C4-2B (cell line): ENCODE data around the gene SEC24A.
A peak's percentile ranks its signal among the peaks of the same experiment; 100 is the strongest.
"Not testable (repeated sequence)": the region's sequence is repeated elsewhere in the genome, so short reads cannot be mapped to it uniquely, and the experiment has no call there.

Source experiments
- H3K27ac ChIP-seq: fragments of 450-650 bp; 2 replicates; pipeline ENCODE4 v1.5.1; 2017
- CTCF ChIP-seq: fragments of 450-650 bp; conservative IDR thresholded peaks from 2 replicates; pipeline ENCODE4 v1.5.1; 2017; ENCODE audit warnings: mild to moderate bottlenecking
- ZFX ChIP-seq: fragments of 450-650 bp; IDR thresholded peaks from 2 replicates; pipeline ENCODE4 v1.6.1; 2017

The SEC24A gene

GRCh38 chr5:134648425-134649162, at the start of gene SEC24A:
Gene SEC24A, plus strand, starts transcription at chr5:134648785. Its CDS starts 292 bp downstream, at chr5:134649077.
- peak within 1 kb of the TSS; percentile 89 for H3K27ac ChIP-seq
- TF ChIP-seq ZFX (peak; percentile 70), CTCF (no peak)

GRCh38 chr5:134599820-134600219, 48.8 kb upstream of the SEC24A start:
- H3K27ac ChIP-seq, result not testable (repeated sequence)

- H3K27ac ChIP-seq, result no peak overlapping the region
Observed at GRCh38 chr5:134600600-134600999, 48.0 kb upstream of the SEC24A start.

GRCh38 chr5:134603059-134603458, 45.5 kb upstream of the SEC24A start:
- no peak overlapping the region for H3K27ac ChIP-seq
- no peak for TF ChIP-seq ZFX
- TF ChIP-seq CTCF, result no peak

More at GRCh38 chr5:134600600-134600999, 48.0 kb upstream of the SEC24A start:
- TF ChIP-seq ZFX (no peak), CTCF (no peak)

- no peak overlapping the region for H3K27ac ChIP-seq
- TF ChIP-seq ZFX (no peak), CTCF (no peak)
Observed at GRCh38 chr5:134604908-134605307, 43.7 kb upstream of the SEC24A start.

- TF ChIP-seq CTCF (no peak), ZFX (no peak)
- H3K27ac ChIP-seq, result no peak overlapping the region
Observed at GRCh38 chr5:134606726-134607125, 41.9 kb upstream of the SEC24A start.

- H3K27ac ChIP-seq, result no peak overlapping the region
- TF ChIP-seq ZFX (no peak), CTCF (no peak)
Observed at GRCh38 chr5:134608555-134608954, 40.0 kb upstream of the SEC24A start.

- H3K27ac ChIP-seq, result no peak overlapping the region
- TF ChIP-seq CTCF (no peak), ZFX (no peak)
Observed at GRCh38 chr5:134609232-134609851, 39.2 kb upstream of the SEC24A start.
